GM08714 (cell line): ENCODE data around the gene ITIH5.

Experiments used
- H3K4me3 ChIP-seq: fragments of 200-500 bp; sonication (Bioruptor generic); 2 replicates; pipeline ENCODE4 v1.5.1; 2014; ENCODE audit warnings: mild to moderate bottlenecking, low read length, inconsistent platforms
- ZNF274 ChIP-seq: IDR thresholded peaks from 2 replicates; pipeline ENCODE4 v1.6.1; 2012; ENCODE audit warnings: mild to moderate bottlenecking, low read depth, low read length

The ITIH5 gene

GRCh38 chr10:7626283-7626682, 40.5 kb downstream of the ITIH5 start:
- TF ChIP-seq ZNF274: no peak
- H3K4me3 ChIP-seq: no peak overlapping the region

- TF ChIP-seq ZNF274: no peak
- no peak overlapping the region for H3K4me3 ChIP-seq
Observed at GRCh38 chr10:7625836-7626235, 40.9 kb downstream of the ITIH5 start.

GRCh38 chr10:7625009-7625408, 41.8 kb downstream of the ITIH5 start:
- H3K4me3 ChIP-seq: no peak overlapping the region
- no peak for TF ChIP-seq ZNF274

- H3K4me3 ChIP-seq: no peak overlapping the region
- no peak for TF ChIP-seq ZNF274
Observed at GRCh38 chr10:7622969-7623368, 43.8 kb downstream of the ITIH5 start.

- H3K4me3 ChIP-seq: no peak overlapping the region
- TF ChIP-seq ZNF274: no peak
Observed at GRCh38 chr10:7618461-7618860, 48.3 kb downstream of the ITIH5 start.

GRCh38 chr10:7611909-7612308, 54.9 kb downstream of the ITIH5 start:
- no peak for TF ChIP-seq ZNF274
- no peak overlapping the region for H3K4me3 ChIP-seq

- no peak for TF ChIP-seq ZNF274
- no peak overlapping the region for H3K4me3 ChIP-seq
Observed at GRCh38 chr10:7610651-7611389, 55.9 kb downstream of the ITIH5 start.

- no peak for TF ChIP-seq ZNF274
Observed at GRCh38 chr10:7610026-7610425, 56.7 kb downstream of the ITIH5 start.

GRCh38 chr10:7609556-7609955, 57.2 kb downstream of the ITIH5 start:
- no peak overlapping the region for H3K4me3 ChIP-seq
- no peak for TF ChIP-seq ZNF274

More at GRCh38 chr10:7610026-7610425, 56.7 kb downstream of the ITIH5 start:
- no peak overlapping the region for H3K4me3 ChIP-seq

- no peak for TF ChIP-seq ZNF274
Observed at GRCh38 chr10:7608001-7608400, 58.8 kb downstream of the ITIH5 start.

GRCh38 chr10:7606951-7607404, 59.8 kb downstream of the ITIH5 start:
- TF ChIP-seq ZNF274: no peak

More at GRCh38 chr10:7608001-7608400, 58.8 kb downstream of the ITIH5 start:
- H3K4me3 ChIP-seq: no peak overlapping the region

GRCh38 chr10:7605565-7606295, 61.0 kb downstream of the ITIH5 start:
- no peak overlapping the region for H3K4me3 ChIP-seq
- TF ChIP-seq ZNF274: no peak

More at GRCh38 chr10:7606951-7607404, 59.8 kb downstream of the ITIH5 start:
- H3K4me3 ChIP-seq: no peak overlapping the region

GRCh38 chr10:7601023-7601656, 65.6 kb downstream of the ITIH5 start:
- TF ChIP-seq ZNF274: no peak
- H3K4me3 ChIP-seq: no peak overlapping the region

GRCh38 chr10:7598771-7599170, 68.0 kb downstream of the ITIH5 start:
- no peak overlapping the region for H3K4me3 ChIP-seq
- no peak for TF ChIP-seq ZNF274

GRCh38 chr10:7596356-7596755, 70.4 kb downstream of the ITIH5 start:
- no peak for TF ChIP-seq ZNF274
- H3K4me3 ChIP-seq: no peak overlapping the region

GRCh38 chr10:7593905-7594304, 72.9 kb downstream of the ITIH5 start:
- no peak for TF ChIP-seq ZNF274
- no peak overlapping the region for H3K4me3 ChIP-seq
